ENCODE data around the gene SNU13.
"Not testable (repeated sequence)": the region's sequence is repeated elsewhere in the genome, so short reads cannot be mapped to it uniquely, and the experiment has no call there.

Gene SNU13

GRCh38 chr22:41664490-41664889 is 24.2 kb downstream of the SNU13 start:
- no peak overlapping the region for H3K4me3 Mint-ChIP-seq
- H3K36me3 Mint-ChIP-seq, result no peaks in the 10 kb centered on the region
- H3K4me1 Mint-ChIP-seq (ENCODE audit: low read depth), result peaks cover 15% of the 10 kb centered on the region
- peak overlapping the region; percentile 28 for H3K27ac Mint-ChIP-seq
- H3K27me3 Mint-ChIP-seq, result no peaks in the 10 kb centered on the region
- no peaks in the 10 kb centered on the region for H3K9me3 Mint-ChIP-seq (ENCODE audit: low read depth)

- H3K9me3 Mint-ChIP-seq (ENCODE audit: low read depth); H3K4me3 Mint-ChIP-seq; H3K36me3 Mint-ChIP-seq; H3K27me3 Mint-ChIP-seq: not testable (repeated sequence)
- Mint-ChIP-seq H3K27ac (peak overlapping the region; percentile 28), H3K4me1 (ENCODE audit: low read depth) (peaks cover 12% of the 10 kb centered on the region)
Measured at GRCh38 chr22:41663594-41663993, 25.1 kb downstream of the SNU13 start.

GRCh38 chr22:41661713-41662112 is 27.0 kb downstream of the SNU13 start:
- Mint-ChIP-seq H3K9me3 (ENCODE audit: low read depth) (no peaks in the 10 kb centered on the region), H3K36me3 (no peaks in the 10 kb centered on the region), H3K4me3 (no peak overlapping the region), H3K4me1 (ENCODE audit: low read depth) (peaks cover 4% of the 10 kb centered on the region), H3K27ac (peak overlapping the region; percentile 41), H3K27me3 (no peaks in the 10 kb centered on the region)

GRCh38 chr22:41661088-41661487 is 27.6 kb downstream of the SNU13 start:
- no peaks in the 10 kb centered on the region for H3K9me3 Mint-ChIP-seq (ENCODE audit: low read depth)
- no peaks in the 10 kb centered on the region for H3K27me3 Mint-ChIP-seq
- no peaks in the 10 kb centered on the region for H3K4me1 Mint-ChIP-seq (ENCODE audit: low read depth)
- no peaks in the 10 kb centered on the region for H3K36me3 Mint-ChIP-seq
- H3K27ac Mint-ChIP-seq, result peak overlapping the region; percentile 16
- H3K4me3 Mint-ChIP-seq, result no peak overlapping the region

GRCh38 chr22:41660416-41660815 is 28.3 kb downstream of the SNU13 start:
- Mint-ChIP-seq H3K4me3 (no peak overlapping the region), H3K27ac (peak overlapping the region; percentile 23), H3K27me3 (no peaks in the 10 kb centered on the region), H3K4me1 (ENCODE audit: low read depth) (no peaks in the 10 kb centered on the region), H3K36me3 (no peaks in the 10 kb centered on the region), H3K9me3 (ENCODE audit: low read depth) (no peaks in the 10 kb centered on the region)

- H3K36me3 Mint-ChIP-seq, result no peaks in the 10 kb centered on the region
- H3K27me3 Mint-ChIP-seq, result no peaks in the 10 kb centered on the region
- H3K27ac Mint-ChIP-seq, result peak overlapping the region; percentile 23
Measured at GRCh38 chr22:41659941-41660340, 28.7 kb downstream of the SNU13 start.

GRCh38 chr22:41658869-41659268 is 29.8 kb downstream of the SNU13 start:
- no peaks in the 10 kb centered on the region for H3K9me3 Mint-ChIP-seq (ENCODE audit: low read depth)
- no peaks in the 10 kb centered on the region for H3K27me3 Mint-ChIP-seq

More at GRCh38 chr22:41659941-41660340, 28.7 kb downstream of the SNU13 start:
- H3K9me3 Mint-ChIP-seq (ENCODE audit: low read depth), result no peaks in the 10 kb centered on the region
- no peak overlapping the region for H3K4me3 Mint-ChIP-seq
- H3K4me1 Mint-ChIP-seq (ENCODE audit: low read depth), result no peaks in the 10 kb centered on the region

GRCh38 chr22:41657709-41658108 is 31.0 kb downstream of the SNU13 start:
- Mint-ChIP-seq H3K4me3 (no peak overlapping the region), H3K27ac (no peak overlapping the region), H3K9me3 (ENCODE audit: low read depth) (no peaks in the 10 kb centered on the region), H3K4me1 (ENCODE audit: low read depth) (no peaks in the 10 kb centered on the region), H3K27me3 (no peaks in the 10 kb centered on the region), H3K36me3 (no peaks in the 10 kb centered on the region)

More at GRCh38 chr22:41658869-41659268, 29.8 kb downstream of the SNU13 start:
- Mint-ChIP-seq H3K4me1 (ENCODE audit: low read depth) (no peaks in the 10 kb centered on the region), H3K27ac (no peak overlapping the region), H3K4me3 (no peak overlapping the region), H3K36me3 (no peaks in the 10 kb centered on the region)

GRCh38 chr22:41656556-41656955 is 32.1 kb downstream of the SNU13 start:
- H3K9me3 Mint-ChIP-seq (ENCODE audit: low read depth), result no peaks in the 10 kb centered on the region

GRCh38 chr22:41654322-41654721 is 34.3 kb downstream of the SNU13 start:
- Mint-ChIP-seq H3K4me3 (no peak overlapping the region), H3K36me3 (no peaks in the 10 kb centered on the region)

More at GRCh38 chr22:41656556-41656955, 32.1 kb downstream of the SNU13 start:
- H3K4me3 Mint-ChIP-seq, result no peak overlapping the region
- no peaks in the 10 kb centered on the region for H3K27me3 Mint-ChIP-seq
- no peak overlapping the region for H3K27ac Mint-ChIP-seq
- no peaks in the 10 kb centered on the region for H3K4me1 Mint-ChIP-seq (ENCODE audit: low read depth)
- no peaks in the 10 kb centered on the region for H3K36me3 Mint-ChIP-seq

GRCh38 chr22:41650821-41651220 is 37.8 kb downstream of the SNU13 start:
- H3K9me3 Mint-ChIP-seq (ENCODE audit: low read depth), result no peaks in the 10 kb centered on the region

More at GRCh38 chr22:41654322-41654721, 34.3 kb downstream of the SNU13 start:
- peak overlapping the region; percentile 16 for H3K27ac Mint-ChIP-seq
- H3K4me1 Mint-ChIP-seq (ENCODE audit: low read depth), result peaks cover 3% of the 10 kb centered on the region
- H3K9me3 Mint-ChIP-seq (ENCODE audit: low read depth), result no peaks in the 10 kb centered on the region
- H3K27me3 Mint-ChIP-seq, result no peaks in the 10 kb centered on the region

GRCh38 chr22:41650229-41650628 is 38.4 kb downstream of the SNU13 start:
- Mint-ChIP-seq H3K27ac (peak overlapping the region; percentile 22), H3K4me1 (ENCODE audit: low read depth) (peaks cover 14% of the 10 kb centered on the region), H3K36me3 (no peaks in the 10 kb centered on the region), H3K9me3 (ENCODE audit: low read depth) (no peaks in the 10 kb centered on the region), H3K27me3 (no peaks in the 10 kb centered on the region), H3K4me3 (no peak overlapping the region)

More at GRCh38 chr22:41650821-41651220, 37.8 kb downstream of the SNU13 start:
- Mint-ChIP-seq H3K27ac (no peak overlapping the region), H3K27me3 (no peaks in the 10 kb centered on the region), H3K4me1 (ENCODE audit: low read depth) (peaks cover 14% of the 10 kb centered on the region), H3K4me3 (no peak overlapping the region), H3K36me3 (no peaks in the 10 kb centered on the region)

- H3K27ac Mint-ChIP-seq, result peak overlapping the region; percentile 66
- peaks cover 14% of the 10 kb centered on the region for H3K4me1 Mint-ChIP-seq (ENCODE audit: low read depth)
- no peaks in the 10 kb centered on the region for H3K36me3 Mint-ChIP-seq
- no peaks in the 10 kb centered on the region for H3K9me3 Mint-ChIP-seq (ENCODE audit: low read depth)
- no peaks in the 10 kb centered on the region for H3K27me3 Mint-ChIP-seq
- H3K4me3 Mint-ChIP-seq, result no peak overlapping the region
Measured at GRCh38 chr22:41648432-41648831, 40.2 kb downstream of the SNU13 start.

GRCh38 chr22:41647771-41648170 is 40.9 kb downstream of the SNU13 start:
- H3K27ac Mint-ChIP-seq, result peak overlapping the region; percentile 66
- no peaks in the 10 kb centered on the region for H3K9me3 Mint-ChIP-seq (ENCODE audit: low read depth)
- peaks cover 14% of the 10 kb centered on the region for H3K4me1 Mint-ChIP-seq (ENCODE audit: low read depth)
- no peaks in the 10 kb centered on the region for H3K27me3 Mint-ChIP-seq
- H3K4me3 Mint-ChIP-seq, result no peak overlapping the region
- H3K36me3 Mint-ChIP-seq, result no peaks in the 10 kb centered on the region

GRCh38 chr22:41642331-41643110 is 46.1 kb downstream of the SNU13 start:
- no peaks in the 10 kb centered on the region for H3K27me3 Mint-ChIP-seq
- no peaks in the 10 kb centered on the region for H3K9me3 Mint-ChIP-seq (ENCODE audit: low read depth)
- H3K4me3 Mint-ChIP-seq, result no peak overlapping the region
- peaks cover 4% of the 10 kb centered on the region for H3K4me1 Mint-ChIP-seq (ENCODE audit: low read depth)
- H3K27ac Mint-ChIP-seq, result no peak overlapping the region
- peaks cover 10% of the 10 kb centered on the region for H3K36me3 Mint-ChIP-seq

GRCh38 chr22:41641854-41642253 is 46.8 kb downstream of the SNU13 start:
- no peak overlapping the region for H3K27ac Mint-ChIP-seq
- no peaks in the 10 kb centered on the region for H3K9me3 Mint-ChIP-seq (ENCODE audit: low read depth)
- H3K4me3 Mint-ChIP-seq, result no peak overlapping the region
- H3K4me1 Mint-ChIP-seq (ENCODE audit: low read depth), result peaks cover 3% of the 10 kb centered on the region
- no peaks in the 10 kb centered on the region for H3K27me3 Mint-ChIP-seq
- peaks cover 10% of the 10 kb centered on the region for H3K36me3 Mint-ChIP-seq
